NCI-H748 (cell line): ENCODE measurements around the gene FGFBP2.

Experiments
- DNase-seq: peaks from one replicate; lab custom pipeline; 2025; ENCODE audit not compliant: unreplicated experiment; lab: John Stamatoyannopoulos, UW

FGFBP2 gene

DNA sequence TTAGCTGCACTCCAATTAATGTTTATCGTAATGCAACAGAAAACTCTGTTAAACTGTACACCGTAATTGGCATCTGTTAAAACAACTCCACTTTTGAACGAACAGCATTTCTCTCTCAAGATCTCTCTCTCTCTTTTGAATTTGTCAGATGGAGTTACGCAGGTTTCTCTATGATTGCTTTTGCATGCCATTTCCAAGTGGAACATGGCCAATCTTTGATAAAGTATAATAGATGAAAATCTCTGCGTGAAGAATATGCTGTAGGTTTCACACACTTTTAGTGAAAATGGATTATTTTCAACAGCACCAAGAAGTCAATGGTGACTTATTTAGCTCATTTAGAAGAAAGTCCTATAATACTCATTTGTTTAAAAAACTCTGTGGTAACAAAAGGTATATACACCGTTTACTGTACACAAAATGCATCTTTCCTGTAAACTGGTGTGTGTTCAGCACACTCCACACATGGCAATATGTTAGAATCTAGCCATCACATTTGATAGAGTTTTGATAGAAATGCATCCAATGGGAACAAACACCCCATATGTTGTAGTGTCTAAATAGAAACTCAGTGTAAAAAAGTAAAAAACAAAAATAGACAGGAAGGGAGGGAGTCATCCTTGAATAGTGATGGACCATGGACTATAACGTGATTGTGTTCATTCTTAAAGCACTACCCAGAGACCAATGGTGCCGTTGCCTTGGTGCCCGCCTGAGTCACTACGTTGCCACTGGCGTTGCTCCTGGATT lies 5.8 kb upstream of the FGFBP2 start:
- DNase-seq: no peak

DNA sequence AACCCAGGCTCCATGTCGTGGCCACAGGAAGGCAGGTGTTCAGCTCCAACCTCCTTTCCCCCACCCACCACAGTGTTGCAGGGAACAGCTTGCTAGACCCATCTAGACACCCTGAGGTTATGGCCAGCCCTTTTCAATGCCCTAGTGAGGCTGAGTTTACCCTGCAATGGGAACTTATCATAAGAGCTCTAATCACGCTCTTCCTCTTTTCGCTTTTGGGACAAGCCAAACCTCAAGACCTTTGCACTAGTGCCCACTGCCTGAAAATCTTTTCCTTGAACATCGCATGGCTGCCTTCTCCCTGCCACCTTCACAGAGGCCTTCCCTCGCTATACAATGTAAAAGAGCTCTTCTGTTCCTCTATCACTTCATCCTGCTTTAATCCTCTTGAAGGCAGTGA lies 2.4 kb upstream of the FGFBP2 start:
- DNase-seq: no peak

DNA sequence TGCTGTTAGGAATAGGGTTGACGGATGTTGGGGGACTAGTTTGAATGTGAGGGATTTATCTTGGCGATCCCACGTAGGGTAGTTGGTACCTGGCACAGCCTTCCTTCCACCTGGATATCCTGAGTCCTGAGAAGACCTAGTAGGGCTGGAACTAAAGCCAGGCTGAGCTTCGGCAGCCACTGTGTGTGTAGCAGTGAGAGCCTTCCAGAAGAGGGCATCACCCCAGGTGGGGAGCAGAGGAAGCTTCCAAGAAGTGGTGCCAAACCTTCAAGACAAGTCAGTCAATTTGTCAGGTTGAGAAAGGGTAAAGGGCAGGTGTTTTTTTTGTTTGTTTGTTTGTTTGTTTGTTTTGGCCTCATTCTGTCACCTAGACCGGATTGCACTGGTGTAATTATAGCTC lies 1.2 kb upstream of the FGFBP2 start:
- no peak for DNase-seq

DNA sequence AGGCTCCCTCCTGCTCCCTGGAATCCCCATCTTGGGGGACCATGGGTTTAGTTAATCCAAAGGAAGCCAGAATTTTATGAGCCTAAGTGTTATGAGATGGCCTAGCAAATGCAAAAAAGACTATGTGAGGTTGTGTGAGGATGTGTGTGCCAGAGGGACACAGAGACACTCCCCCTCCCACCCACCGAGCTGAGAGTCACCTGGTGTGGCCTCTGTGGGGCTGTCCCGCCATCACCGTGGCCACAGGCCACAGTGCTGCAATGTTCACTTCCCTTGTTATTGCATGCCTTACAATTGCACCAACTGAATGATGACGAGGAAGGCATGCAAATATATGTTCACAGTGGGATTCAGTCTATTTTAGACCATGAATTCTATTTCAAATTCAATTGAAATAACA lies 601 bp upstream of the FGFBP2 start:
- no peak for DNase-seq

DNA sequence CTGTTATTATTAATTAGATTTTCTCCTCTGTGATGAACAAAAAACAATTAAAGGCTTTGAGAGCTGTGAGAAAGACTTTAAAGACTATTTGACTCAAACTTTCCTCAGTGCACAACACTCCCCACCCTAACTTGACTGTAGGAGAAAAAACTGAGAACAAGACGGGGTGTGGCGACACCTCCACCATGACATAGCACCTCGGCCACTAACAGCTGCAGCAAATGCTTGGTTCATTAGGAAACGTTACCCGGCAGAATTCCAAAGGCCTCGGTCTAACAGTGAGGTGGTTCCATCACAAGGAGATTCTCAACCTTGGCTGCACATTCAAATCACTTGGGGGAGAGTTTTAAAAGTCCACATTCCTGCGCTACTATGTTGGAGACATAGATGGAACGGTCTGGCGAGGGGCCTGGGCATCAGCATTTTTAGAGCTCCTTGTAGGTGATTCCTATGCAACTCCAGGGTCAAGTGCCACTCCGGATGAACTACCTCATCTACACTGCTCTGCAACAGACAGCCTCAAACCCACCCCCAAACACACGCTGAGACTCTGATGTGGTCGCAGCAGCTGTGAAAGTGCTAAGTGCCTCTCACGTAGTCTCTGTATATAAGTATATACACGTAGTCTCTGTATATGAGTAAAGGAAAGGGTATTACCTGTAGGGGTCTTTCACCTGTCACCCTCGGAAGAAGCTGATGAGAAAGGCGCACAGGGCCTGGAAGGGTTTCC lies 1.0 kb downstream of the FGFBP2 start:
- no peak for DNase-seq

DNA sequence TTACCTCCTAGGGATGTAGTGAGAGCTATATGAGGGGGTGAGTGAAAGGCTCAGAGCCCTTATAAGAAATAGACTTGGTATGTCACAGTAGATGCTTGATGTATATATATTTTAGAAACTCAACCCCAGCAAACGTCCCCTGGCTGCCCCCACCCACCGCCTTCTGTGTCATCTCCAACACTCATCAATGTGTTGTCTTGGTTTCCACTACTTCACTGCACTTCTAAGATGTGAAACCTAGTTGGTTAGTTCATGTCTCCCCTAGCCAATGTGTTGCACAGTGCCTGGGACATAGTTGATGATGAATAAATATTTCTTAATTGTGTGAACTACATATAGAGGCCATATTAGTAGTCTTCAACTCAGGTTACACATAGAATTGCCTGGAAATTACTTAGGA lies 4.4 kb downstream of the FGFBP2 start:
- no peak for DNase-seq

DNA sequence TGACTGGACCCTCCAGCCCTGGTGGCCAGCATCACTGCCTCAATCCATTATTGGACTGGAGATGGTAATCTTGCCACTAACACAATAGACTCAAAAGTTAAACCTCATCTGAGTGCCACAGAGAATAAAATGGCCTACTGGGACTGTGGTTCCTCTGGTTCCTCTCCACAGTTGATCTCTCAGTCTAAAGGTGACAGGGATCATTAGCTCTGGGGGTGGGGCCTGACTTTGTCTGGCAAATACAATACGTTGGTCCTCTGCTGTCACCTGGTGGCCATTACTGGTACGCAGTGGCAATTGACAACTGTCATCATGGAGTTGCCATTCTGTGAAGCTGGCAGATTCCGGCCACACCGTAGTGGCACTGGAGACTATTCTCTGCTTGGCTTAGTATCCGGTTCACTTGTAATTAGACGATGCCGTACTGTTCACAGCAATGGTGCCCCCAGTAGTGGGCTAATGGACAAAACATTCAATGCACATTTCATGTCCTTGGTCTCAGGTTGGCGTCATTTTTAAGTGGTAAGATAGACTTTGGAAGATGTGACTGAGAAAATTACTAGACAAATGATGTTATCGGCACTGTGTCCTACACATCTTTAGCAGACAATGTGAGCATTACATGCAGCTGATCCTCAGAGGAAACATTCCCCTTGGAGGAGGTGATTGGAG lies 6.7 kb downstream of the FGFBP2 start:
- peak; percentile 75 for DNase-seq

DNA sequence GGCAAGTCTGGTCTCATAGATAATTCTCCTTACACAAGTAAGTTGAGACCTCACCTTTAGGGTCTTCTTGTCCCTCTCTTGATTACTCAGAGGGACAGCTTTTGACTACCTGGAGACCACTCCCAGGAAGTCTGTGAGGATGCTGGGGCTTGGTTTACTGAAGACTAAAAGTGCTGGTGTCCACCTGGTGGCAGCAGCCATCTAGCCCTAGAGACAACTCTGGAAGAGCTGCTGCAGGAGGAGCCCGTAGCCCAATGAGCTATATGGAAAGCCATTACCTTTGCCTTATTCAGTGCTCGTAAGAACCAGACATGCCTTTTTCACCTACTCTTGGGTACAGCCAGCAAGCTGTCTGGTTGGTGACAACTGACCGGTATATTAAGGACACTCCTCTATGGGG lies 7.3 kb downstream of the FGFBP2 start:
- DNase-seq: no peak

DNA sequence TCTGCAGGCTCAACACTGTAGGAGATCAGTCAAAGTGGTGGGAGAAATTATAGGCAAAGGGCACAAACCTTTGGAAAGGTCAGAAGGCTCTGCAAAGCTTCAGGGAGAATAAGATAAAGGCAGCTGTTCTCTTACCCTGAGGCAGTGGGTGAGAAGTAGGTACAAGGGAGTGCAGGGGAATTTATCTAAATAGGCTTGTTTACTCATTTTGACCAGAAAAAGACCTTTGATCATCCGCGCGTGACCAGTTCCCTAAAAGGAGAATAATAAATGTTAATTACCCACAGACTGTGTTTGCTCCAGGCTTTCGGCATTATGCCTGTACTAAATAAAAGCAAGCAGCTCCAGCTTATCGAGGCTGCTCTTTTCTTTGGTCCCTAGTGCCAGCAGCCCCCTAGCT lies 9.3 kb downstream of the FGFBP2 start:
- no peak for DNase-seq

DNA sequence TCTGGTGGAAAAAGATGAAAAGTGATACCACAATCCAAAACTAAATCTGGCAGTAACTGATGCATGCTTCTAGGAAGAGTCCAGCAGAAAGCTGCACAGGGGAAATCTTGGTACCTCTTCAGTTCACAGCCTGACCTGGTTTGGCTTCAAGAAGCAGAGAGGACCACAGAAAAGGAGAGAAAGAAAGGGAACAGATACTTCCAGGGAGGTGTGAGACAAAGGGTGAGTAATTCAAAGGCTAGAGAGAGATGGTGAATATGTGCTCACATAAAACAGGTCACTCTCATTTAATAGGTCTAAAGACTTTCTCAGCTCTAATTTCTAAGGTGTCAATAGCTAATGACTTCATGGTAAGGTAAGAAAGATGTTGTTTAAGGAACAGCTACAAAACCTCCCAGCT lies 11.2 kb downstream of the FGFBP2 start:
- DNase-seq: no peak

DNA sequence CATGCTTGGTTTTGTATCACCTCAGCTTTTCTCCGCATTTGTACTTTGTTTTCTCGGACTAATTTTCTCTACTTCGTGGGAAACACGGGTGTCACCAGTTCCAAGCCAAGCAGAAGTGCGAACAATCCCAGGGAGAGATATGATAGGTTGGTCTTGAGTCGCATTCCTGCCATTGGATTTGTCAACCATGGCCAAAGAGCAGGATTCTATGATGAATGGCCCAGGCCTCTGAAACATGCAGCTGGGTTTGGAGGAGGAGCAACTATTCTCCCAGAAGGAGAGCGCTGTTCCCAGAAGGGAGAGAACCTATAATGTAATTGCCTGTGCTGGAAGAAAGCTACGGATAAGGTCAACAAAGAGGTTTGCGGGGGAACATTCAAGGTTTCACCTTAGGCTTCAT lies 14.1 kb downstream of the FGFBP2 start:
- no peak for DNase-seq

DNA sequence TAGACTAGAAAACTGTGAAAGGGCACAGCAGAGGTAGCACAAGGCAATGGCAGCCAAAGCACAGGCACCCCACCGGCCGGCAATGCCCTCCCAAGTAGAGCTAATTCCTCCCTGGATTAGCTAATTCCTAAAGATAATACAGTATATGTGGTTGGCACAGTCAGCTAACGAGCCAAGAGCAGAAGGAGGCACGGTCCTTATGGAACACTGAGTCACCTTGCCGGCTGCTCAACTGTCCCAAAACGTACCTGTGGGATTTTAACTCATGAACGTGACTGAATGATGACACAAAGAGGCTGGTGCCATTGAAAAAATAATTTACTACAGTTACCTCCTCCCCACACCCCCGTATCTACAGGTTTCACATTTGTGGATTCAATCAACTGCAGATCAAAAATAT lies 15.3 kb downstream of the FGFBP2 start:
- DNase-seq: no peak

DNA sequence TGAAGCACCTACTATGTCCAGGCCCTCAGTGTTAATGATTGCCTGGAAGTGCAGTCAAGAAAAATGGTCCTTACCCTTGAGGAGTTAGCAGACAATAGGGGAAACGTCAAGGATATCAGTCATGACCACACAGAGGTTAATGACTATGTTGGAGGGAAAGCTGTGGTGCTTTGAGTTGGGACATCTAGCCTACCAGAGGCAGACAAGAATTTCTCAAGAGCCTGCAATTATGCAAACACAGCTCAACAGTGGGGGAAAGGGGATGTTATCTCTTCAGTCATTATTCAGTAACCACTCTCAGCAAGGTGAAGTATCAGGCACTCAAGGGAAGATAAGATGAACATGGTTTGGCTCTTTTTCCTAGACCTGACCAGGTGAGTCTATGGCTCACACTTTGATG lies 17.5 kb downstream of the FGFBP2 start:
- no peak for DNase-seq

DNA sequence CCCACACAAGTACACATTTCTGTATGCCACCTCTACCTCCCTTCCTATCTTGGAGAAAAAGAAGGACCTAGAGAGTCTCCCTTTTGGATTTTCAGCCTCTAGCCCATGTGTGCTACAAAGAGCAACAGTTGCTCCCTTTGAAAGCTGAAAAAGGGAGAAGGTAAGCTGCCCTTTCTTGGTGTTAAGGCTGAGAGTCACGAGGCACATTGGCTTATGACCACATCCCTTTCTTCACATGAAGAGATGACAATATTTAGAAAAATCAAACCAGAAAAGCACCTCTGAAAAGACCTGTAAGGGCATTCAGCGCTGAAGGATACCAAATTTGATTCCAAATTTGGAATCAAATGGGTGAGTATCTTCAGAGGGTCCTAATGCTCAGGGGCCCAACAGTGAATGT lies 18.1 kb downstream of the FGFBP2 start:
- DNase-seq: no peak

DNA sequence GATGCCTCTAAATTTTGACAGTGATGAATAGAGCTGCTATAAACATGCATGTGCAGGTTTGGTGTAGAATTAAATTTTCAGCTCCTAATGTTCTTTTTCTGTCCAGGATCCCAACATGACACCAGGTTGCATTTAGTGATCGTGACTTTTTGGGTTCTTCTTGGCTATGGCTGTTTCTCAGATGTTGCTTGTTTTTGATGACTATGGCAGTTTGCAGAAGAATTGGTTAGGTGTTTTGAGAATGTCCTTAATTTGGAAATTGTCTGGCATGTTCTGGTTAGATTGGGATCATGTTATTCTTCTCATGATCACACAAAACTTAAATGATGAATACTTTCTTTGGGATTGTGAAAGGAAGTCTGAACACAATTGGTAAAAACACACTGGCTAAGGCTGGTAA lies 20.7 kb downstream of the FGFBP2 start:
- no peak for DNase-seq

DNA sequence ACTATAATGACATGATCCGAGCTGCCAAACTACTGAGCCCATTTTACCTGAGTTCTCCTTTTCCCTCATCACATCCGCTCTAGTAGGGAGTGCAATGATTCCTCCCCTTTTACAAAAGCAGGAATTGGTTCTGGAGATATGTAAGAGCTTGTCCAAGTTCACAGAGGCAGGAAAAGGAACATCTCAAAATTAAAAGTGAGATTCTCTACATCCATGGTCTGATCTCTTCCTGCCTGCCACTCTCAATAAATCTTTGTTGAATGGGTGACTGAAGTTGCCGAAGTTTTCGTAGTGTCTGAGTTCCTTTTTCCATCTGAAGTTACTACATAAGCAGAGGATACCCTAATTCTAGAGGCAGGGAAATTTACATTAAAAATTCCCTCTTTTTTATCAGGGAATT lies 24.3 kb downstream of the FGFBP2 start, which contains the start of gene FGFBP1:
Gene FGFBP1 (minus strand): TSS at position 101 of the 400 bp plus-strand sequence. CDS start 2,108 bp downstream, outside the sequence.
- no peak for DNase-seq

DNA sequence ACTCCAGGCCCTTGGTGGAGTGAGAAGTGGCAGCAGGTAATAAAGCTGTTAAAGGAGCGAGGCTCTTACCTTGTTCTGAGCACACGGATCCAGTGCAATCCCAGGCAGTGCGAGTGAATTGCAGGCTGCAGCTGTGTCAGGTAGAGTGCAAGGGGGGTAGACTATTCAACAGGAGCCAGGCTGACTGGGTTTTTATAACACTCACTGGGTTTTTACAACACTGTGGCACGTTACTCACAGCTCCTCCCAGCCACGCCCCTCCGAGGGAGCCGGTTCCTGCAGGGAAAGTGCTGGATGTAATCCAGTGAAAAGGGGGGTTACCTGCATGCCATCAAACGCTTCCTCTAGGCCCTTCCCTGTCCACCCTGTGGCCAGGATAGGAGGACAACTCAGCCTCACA lies 24.8 kb downstream of the FGFBP2 start:
- DNase-seq: peak; percentile 31

DNA sequence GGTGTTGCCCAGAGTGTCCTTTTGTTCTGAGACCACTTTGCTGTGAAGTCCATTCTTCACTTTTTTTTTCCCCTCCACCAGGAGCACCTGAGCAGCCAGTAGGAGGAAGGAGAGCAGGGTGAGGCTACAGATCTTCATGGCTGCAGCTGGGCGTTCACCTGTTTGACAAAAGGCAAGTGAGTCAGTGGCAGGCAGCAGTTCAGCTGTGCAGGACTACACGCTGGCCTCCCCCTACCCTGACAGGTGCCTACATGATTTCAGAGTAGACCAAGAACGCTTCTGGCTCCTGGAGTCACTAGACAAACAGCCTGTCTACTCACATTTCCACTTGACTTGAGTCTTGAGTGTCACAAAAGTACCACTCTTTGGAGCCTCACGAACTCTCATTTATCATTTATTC lies 26.5 kb downstream of the FGFBP2 start:
- no peak for DNase-seq

DNA sequence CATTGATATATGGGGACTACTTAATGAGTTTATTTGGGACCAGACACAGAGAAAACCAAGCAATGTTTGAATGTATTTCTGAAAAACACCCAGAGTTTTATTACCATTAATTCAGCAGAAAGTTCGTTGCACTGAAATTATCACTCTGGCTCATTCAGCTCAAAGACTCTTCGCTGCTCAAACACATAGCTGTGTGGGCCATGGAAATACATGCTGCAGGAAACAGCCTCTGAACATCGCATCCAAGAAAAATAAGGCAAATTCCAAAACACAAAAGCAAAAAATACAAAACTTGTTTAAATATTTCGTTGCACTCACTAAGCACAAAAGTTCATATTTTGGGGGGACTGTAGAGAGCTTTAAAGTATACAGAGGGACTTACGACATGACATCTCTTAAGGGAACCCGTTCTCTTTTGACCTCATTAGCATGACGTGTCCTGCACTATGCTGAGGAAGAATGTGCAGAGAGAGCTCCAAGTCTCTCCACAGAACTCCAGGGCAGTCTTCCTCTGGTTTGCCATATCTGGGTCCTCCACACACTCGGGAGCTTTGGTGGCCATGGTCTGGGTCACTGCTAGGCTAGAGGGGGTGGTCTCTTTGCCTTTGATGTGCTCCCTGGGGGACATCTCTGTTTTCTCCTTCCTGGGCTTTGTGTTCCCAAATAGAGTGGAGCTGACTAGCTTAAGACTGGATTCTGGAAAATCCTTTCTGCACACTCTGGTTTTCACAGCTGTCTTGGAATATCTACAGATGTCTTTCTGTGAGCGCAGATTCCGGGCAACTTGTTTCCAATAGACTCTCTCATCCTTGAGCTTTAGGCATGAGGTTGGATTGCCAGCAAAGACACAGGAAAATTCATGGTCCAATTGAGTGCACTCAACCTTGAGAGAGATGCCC lies 27.2 kb downstream of the FGFBP2 start:
- no peak for DNase-seq

DNA sequence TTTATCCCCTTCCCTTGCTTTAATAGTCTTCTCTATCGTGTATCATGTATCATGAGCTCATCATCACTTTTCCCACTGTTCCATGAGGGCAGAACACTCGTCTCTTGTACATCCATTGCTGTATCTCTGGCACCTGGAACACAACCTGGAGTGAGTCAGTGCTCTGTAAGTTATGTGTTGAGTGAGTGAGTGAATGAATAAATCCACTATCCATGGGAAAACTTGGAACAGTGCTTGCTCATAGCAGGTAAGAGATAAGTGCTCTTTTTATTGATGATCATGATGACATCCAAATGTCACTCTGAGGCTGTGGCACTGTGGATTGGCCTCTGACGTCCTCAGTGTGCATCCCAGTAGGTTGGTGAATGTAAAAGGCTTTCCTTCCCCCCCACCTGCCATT lies 28.7 kb downstream of the FGFBP2 start:
- no peak for DNase-seq
